Retina (tissue), 1 donor: ENCODE measurements around the gene WDR1.
"Not testable (repeated sequence)": the region's sequence is repeated elsewhere in the genome, so short reads cannot be mapped to it uniquely, and the experiment has no call there.

ENCODE experiments used
- DNase-seq: peaks from one replicate; pipeline ENCODE4 v3.0.0-alpha.2; 2016

The WDR1 gene

DNA sequence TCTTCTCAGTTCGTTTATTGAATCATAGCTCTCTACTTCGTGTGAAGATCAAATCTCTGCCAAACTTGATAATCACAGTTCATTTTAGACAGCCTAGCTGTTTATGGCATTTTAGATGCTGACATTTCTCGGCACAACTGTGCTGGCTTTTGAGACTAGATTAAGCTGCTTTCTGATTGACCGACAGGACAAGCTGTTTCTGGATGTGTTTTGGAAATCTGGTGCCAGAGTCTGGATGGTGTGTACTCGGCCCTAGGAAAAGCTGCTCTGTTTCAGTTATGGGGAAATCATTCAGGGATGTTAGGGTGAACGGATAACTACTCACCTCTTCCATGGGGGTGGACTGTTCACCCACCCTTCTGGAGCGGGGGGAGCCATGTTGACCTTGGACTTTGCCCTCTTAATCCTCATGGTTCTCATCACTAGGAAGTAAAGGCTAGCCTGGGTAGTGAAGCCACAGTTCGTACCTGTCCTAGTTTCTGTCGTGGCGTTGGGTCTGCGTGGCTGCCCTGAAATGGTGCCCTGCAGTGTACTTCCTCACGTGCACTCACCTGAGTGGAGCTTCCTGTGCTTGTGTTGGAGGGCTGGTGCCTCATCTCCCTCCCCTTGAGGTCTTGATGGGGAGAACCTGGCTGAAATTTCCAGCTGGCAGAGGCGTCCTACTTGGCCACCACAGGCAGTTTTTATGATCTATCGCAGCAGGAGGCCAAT lies 13.7 kb upstream of the WDR1 start:
- no peak for DNase-seq

DNA sequence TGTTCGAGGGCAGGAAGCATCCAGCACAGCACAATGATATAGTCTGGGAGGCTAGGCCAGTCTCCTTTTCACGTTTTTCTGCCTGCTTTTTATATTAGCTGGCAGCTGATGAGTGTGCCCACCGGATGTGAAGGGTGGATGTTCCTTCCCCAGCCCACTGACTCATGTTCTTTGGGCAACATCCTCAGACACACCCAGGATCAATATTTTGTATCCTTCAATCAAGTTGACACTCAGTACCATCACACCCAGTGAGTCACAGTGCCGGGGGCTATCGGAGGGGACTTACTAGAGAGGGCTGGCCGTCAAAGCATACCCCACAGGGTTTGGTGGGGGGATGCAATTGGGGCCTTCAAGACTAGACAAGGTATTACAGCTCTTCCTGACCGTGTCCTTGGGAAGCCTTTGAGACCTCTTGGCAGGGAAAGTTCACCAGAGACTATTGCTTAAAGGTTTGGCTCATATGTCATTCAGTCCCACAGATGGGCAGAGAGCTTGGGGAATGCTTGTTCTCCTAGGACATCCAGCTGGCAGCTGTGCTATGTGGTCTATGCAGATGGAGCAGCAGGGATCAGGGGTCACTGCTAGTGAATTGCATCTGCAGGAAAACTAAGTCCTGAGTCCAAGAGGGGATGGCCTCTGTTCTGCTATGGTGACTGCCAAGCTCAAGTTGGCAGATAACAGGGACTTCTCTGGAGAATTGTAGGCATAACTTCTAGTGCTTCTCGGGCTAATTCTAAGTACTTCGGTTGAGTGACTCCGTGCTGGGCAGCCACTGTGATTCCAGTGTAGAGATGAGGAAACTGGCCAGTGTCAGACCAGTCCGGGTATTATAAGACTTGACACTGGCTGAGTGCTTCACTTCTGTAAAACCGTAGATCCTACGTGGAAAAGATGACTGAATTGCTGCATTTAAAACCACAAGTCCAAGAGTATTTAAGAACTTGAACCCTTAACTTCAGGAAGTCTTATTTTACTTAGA lies 12.9 kb upstream of the WDR1 start:
- no peak for DNase-seq

- no peak for DNase-seq
These were observed 12.2 kb upstream of the WDR1 start for GRCh38 chr4:10128761-10129160.

- not testable (repeated sequence) for DNase-seq
These were observed 10.9 kb upstream of the WDR1 start for GRCh38 chr4:10127531-10127930.

GRCh38 chr4:10124167-10124930 lies 7.8 kb upstream of the WDR1 start:
- DNase-seq = no peak

- peak; percentile 81 for DNase-seq
These were observed 6.9 kb upstream of the WDR1 start for GRCh38 chr4:10123227-10124101.

- no peak for DNase-seq
These were observed 5.8 kb upstream of the WDR1 start for GRCh38 chr4:10122236-10122932.

DNA sequence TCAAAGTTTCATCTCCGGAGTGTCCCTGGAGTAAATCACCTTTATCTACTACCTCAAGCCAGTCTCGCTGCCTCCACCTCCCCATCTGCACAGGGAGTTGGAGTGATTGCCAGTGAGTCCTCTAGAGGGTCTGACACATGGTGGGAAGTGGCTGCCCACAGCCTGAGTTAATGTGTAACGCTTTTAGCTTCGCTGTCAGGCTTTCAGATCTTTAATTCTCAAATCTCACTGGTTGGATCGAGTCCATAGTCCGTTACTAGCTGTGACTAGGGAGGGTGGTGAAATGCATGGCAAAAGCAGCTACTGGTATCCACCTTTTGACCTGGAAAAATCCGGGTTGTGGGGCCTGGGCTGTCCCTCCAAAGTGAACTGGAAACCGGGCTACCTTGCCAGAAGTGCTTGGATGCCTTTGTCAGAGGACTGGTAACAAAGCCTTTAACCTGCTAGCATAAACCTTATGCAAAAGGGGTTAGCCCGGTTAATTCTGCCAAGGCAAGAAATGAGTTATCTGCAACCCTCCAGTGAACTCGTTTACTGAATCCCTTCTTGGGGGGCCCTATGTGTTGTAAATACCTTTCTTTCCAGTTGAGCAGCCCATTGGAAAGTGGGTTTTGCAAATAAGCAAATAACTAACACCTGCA lies 5.1 kb upstream of the WDR1 start:
- no peak for DNase-seq

- no peak for DNase-seq
These were observed 4.5 kb upstream of the WDR1 start for GRCh38 chr4:10120943-10121567.

DNA sequence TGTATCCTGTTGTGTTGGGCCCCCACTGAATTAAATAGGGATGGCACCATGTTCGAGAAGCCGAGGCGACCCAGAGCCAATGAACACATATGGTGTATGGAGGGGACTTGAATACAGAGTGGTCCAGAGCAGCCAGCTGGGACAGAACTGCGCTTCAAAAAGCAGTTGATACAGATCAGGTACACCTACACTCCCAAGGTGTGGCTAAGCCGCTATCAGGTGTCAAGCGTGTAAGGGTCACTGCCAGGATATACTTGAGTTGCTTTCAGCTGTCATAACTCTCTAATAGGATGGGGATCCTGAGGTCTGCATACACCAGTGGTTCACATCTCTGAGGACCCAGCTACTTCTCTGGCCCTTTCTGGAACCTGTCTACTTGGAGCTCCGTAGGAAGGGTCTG lies 3.2 kb upstream of the WDR1 start:
- no peak for DNase-seq

GRCh38 chr4:10119278-10119677 lies 2.7 kb upstream of the WDR1 start:
- no peak for DNase-seq

- DNase-seq = no peak
These were observed 1.7 kb upstream of the WDR1 start for GRCh38 chr4:10118048-10119004.

DNA sequence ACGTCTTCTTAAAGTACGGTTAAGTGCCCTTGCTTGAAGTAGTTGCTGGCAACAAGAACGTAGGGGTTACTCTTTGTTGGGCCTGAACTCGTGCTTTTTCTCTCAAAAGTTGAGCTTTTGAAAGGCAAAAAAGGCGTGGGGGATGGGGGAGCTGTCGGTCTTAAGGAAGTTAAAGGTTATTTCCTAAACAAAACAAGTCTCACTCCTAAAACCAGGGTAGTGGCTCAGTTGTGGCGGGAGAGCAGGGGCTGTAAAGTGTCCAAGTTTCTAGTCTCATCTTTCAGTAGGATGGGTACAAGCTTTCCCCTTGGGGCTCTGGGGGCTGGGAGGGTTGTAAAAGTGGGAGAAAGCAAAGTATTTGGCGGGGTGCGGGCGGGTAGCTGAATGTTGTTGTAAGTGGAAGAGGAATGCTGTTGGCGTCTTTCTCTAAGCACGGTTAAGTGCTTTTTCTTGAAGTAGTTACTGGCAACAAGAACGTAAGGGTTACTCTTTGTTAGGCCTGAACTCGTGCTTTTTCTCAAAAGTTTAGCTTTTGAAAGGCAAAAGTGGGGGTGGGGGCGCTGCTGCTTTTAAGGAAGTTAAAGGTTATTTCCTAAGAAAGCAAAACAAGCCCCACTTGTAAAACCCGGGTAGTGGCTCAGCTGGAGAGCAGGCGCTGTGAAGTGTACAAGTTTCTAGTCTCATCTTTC lies 904 bp upstream of the WDR1 start:
- no peak for DNase-seq

- peak; percentile 43 for DNase-seq
These were observed 616 bp downstream of the WDR1 start for GRCh38 chr4:10115797-10116568.

DNA sequence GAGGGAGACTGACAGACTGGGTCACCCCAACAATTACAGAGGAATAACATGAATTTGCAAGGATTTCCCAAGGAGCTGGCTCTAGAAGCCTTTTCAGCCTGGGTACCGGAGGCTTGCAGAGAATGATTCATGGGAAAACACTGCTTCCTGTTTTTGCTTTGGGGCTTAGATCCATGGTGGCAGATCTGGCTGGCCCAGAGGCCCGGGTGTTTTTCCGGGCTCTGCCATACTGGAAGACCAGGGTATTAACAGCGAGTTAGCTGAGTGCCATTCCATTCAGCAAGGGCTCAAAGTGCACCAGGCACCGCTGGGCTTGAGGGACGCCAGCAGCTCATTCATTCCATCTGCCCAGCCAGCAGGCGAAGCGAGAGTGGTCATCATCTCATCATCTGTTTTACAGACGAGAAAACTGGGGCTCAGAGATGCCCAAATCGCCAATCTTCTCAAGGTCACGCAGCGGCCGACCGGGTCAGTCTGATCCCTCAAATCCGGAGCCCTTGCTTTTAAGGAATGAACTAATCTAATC lies 1.3 kb downstream of the WDR1 start:
- no peak for DNase-seq

- DNase-seq = no peak
These were observed 2.0 kb downstream of the WDR1 start for GRCh38 chr4:10114607-10115006.

GRCh38 chr4:10114147-10114546 lies 2.5 kb downstream of the WDR1 start:
- DNase-seq = no peak
